HCT116 (cell line): ENCODE data around the gene TRIM61.

Experiments
- ATF3 ChIP-seq: IDR thresholded peaks from 2 replicates; pipeline ENCODE4 v1.6.1; 2012
- EZH2 ChIP-seq: fragments of 200-600 bp; sonication (generic); IDR thresholded peaks from 2 replicates; pipeline ENCODE4 v1.6.1; 2017; ENCODE audit warnings: antibody characterized with exemption, mixed run types
- FOSL1 ChIP-seq: IDR thresholded peaks from 2 replicates; pipeline ENCODE4 v1.6.1; 2012; ENCODE audit warnings: low read depth
- MAX ChIP-seq: IDR thresholded peaks from 2 replicates; pipeline ENCODE4 v1.6.1; 2012
- POLR2A ChIP-seq: IDR thresholded peaks from 2 replicates; pipeline ENCODE4 v1.7.0; 2011; ENCODE audit warnings: borderline replicate concordance; ENCODE audit not compliant: insufficient read depth, insufficient read length; ENCODE audit errors: extremely low read depth
- REST ChIP-seq: IDR thresholded peaks from 2 replicates; pipeline ENCODE4 v1.6.1; 2012; ENCODE audit warnings: low read depth
- ZFX ChIP-seq: fragments of 450-650 bp; IDR thresholded peaks from 2 replicates; pipeline ENCODE4 v1.6.1; 2017
- ZNF274 ChIP-seq: fragments of 200-500 bp; sonication (Bioruptor generic); IDR thresholded peaks from 2 replicates; pipeline ENCODE4 v1.6.1; 2014; ENCODE audit warnings: mild to moderate bottlenecking, low read depth, low read length, inconsistent platforms
- TF ChIP-seq, protein P1 (sequence below), 3 experiments: fragments of 200-600 bp in 1 of 3; sonication (generic) in 1 of 3; IDR thresholded peaks in 2 of 3; conservative IDR thresholded peaks in 1 of 3; 2 replicates each; pipeline ENCODE4 v1.5.1; 2012 to 2017; ENCODE audit warnings: low read depth in 2 of 3, low read length in 2 of 3, antibody characterized with exemption in 1 of 3, borderline replicate concordance in 1 of 3, control low read depth in 1 of 3, mild to moderate bottlenecking in 1 of 3, mixed read lengths in 1 of 3, mixed run types in 1 of 3, moderate library complexity in 1 of 3; ENCODE audit not compliant: insufficient read depth in 1 of 3

- TF ChIP-seq ZNF274 (no peak), ZFX (no peak), EZH2 (no peak), POLR2A (no peak), REST (no peak), ATF3 (no peak), FOSL1 (no peak), MAX (no peak)
- TF ChIP-seq, protein P1, sequence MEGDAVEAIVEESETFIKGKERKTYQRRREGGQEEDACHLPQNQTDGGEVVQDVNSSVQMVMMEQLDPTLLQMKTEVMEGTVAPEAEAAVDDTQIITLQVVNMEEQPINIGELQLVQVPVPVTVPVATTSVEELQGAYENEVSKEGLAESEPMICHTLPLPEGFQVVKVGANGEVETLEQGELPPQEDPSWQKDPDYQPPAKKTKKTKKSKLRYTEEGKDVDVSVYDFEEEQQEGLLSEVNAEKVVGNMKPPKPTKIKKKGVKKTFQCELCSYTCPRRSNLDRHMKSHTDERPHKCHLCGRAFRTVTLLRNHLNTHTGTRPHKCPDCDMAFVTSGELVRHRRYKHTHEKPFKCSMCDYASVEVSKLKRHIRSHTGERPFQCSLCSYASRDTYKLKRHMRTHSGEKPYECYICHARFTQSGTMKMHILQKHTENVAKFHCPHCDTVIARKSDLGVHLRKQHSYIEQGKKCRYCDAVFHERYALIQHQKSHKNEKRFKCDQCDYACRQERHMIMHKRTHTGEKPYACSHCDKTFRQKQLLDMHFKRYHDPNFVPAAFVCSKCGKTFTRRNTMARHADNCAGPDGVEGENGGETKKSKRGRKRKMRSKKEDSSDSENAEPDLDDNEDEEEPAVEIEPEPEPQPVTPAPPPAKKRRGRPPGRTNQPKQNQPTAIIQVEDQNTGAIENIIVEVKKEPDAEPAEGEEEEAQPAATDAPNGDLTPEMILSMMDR (IDR thresholded peaks at IDR 0.05 in 2 of 3, conservative IDR thresholded peaks at IDR 0.05 in 1 of 3; ENCODE audit: borderline replicate concordance in 1 of 3, insufficient read depth in 1 of 3, low read depth in 2 of 3, low read length in 2 of 3), result no peak
These were observed 33.9 kb upstream of the TRIM61 start for GRCh38 chr4:165011403-165011802.
